ENCODE measurements around the gene MAPKAPK2.

- TF ChIP-seq CTCF (IDR thresholded peaks at IDR 0.05; ENCODE audit: poor library complexity) = no peak
- TF ChIP-seq EZH2 (IDR thresholded peaks at IDR 0.05; ENCODE audit: borderline replicate concordance) = no peak
Measured at GRCh38 chr1:206771338-206771692, 86.6 kb downstream of the MAPKAPK2 start.

All from hepatocyte (in vitro differentiated cells).